HCT116 (cell line): ENCODE measurements around the gene PACRG. TPM values are rescaled to one million over a fixed set of nuclear protein-coding genes. Genes with fewer than 3 reads are reported as not detected.

Experiments
- ATAC-seq: fragments of 200-7000 bp; cut with Tn5 transposase; 2 replicates; pipeline ENCODE4 v1.9.1; 2020; ENCODE audit warnings: mild to moderate bottlenecking, moderate library complexity
- BruUV-seq: library from RNA; stranded (reverse); fragments of 400-500 nt; replicated peaks from 2 replicates; lab custom pipeline; 2021; lab: Mats Ljungman, UMichigan
- CTCF ChIA-PET: fragments of 300-600 bp; sonication (Branson Sonifier 250); formaldehyde crosslinking; loops from one replicate; lab custom pipeline; 2021; ENCODE audit warnings: antibody characterized with exemption; lab: Charles Lee
- POLR2A ChIA-PET: fragments of 300-600, 350-600 bp; sonication (Branson Sonifier 250); formaldehyde crosslinking; loops from one replicate; lab custom pipeline; 2021; ENCODE audit warnings: antibody characterized with exemption; lab: Charles Lee
- RAD21 ChIA-PET, 2 experiments: fragments of 300-600 bp; sonication (Branson Sonifier 250); formaldehyde crosslinking; loops; one replicate each; lab custom pipeline; 2023; ENCODE audit warnings: low total read pairs in 2 of 2; ENCODE audit not compliant: uncharacterized antibody in 2 of 2, unreplicated experiment in 2 of 2, low non-redundant PET in 1 of 2; lab: Charles Lee
- DNase-seq: peaks from one replicate; pipeline ENCODE4 v3.0.0-alpha.2; 2010; ENCODE audit warnings: low read depth, low spot score
- H2AFZ ChIP-seq: fragments of 200-600 bp; shearing (Covaris generic), sonication (generic); 2 replicates; pipeline ENCODE4 v1.6.1; 2017; ENCODE audit warnings: low read depth, mixed run types, mixed read lengths, antibody characterized with exemption, low read length; ENCODE audit not compliant: poor library complexity, severe bottlenecking
- H3K27ac ChIP-seq: 2 replicates; pipeline ENCODE4 v1.5.1; 2012; ENCODE audit warnings: low read depth, low read length
- H3K27me3 ChIP-seq: fragments of 200-600 bp; sonication (generic); 2 replicates; pipeline ENCODE4 v1.6.1; 2016; ENCODE audit warnings: mixed run types, low read length, mixed read lengths; ENCODE audit not compliant: insufficient read depth
- H3K36me3 ChIP-seq, 2 experiments: fragments of 200-500 bp in 1 of 2; fragments of 200-600 bp in 1 of 2; sonication (Bioruptor generic) in 1 of 2; sonication (generic) in 1 of 2; 2 replicates each; pipeline versions ENCODE4 v1.5.1 to v1.6.1; 2014 to 2016; ENCODE audit warnings: low read length in 2 of 2, inconsistent platforms in 1 of 2, mixed read lengths in 1 of 2, mixed run types in 1 of 2; ENCODE audit not compliant: insufficient read depth in 2 of 2, control insufficient read depth in 1 of 2
- H3K4me1 ChIP-seq, 2 experiments: fragments of 200-600 bp in 1 of 2; sonication (generic) in 1 of 2; 2 replicates each; pipeline versions ENCODE4 v1.5.1 to v1.6.1; 2012 to 2017; ENCODE audit warnings: low read length in 2 of 2, inconsistent platforms in 1 of 2, mild to moderate bottlenecking in 1 of 2, mixed read lengths in 1 of 2, mixed run types in 1 of 2, moderate library complexity in 1 of 2; ENCODE audit not compliant: insufficient read depth in 2 of 2, control insufficient read depth in 1 of 2
- H3K4me2 ChIP-seq: fragments of 200-600 bp; sonication (generic); 2 replicates; pipeline ENCODE4 v1.6.1; 2017; ENCODE audit warnings: mixed run types, low read length, mixed read lengths
- H3K4me3 ChIP-seq, 2 experiments: fragments of 200-600 bp in 1 of 2; sonication (generic) in 1 of 2; replicated peaks in 1 of 2; 2 replicates each; pipeline ENCODE4 v1.5.1; 2011 to 2016; ENCODE audit warnings: low read length in 2 of 2, control low read depth in 1 of 2, low read depth in 1 of 2, mild to moderate bottlenecking in 1 of 2, mixed read lengths in 1 of 2, mixed run types in 1 of 2
- H3K79me2 ChIP-seq: fragments of 200-600 bp; sonication (generic); 2 replicates; pipeline ENCODE4 v1.6.1; 2017; ENCODE audit warnings: mild to moderate bottlenecking, mixed run types, low read length, moderate library complexity, mixed read lengths; ENCODE audit not compliant: insufficient read depth
- H3K9ac ChIP-seq: fragments of 200-600 bp; sonication (generic); 2 replicates; pipeline ENCODE4 v1.6.1; 2016; ENCODE audit warnings: low read length, mixed read lengths
- H3K9me2 ChIP-seq: fragments of 200-600 bp; sonication (generic), shearing (Covaris generic); 2 replicates; pipeline ENCODE4 v1.6.1; 2017; ENCODE audit warnings: mixed run types, mild to moderate bottlenecking, moderate library complexity; ENCODE audit not compliant: insufficient read depth
- H3K9me3 ChIP-seq, 2 experiments: fragments of 200-500 bp in 1 of 2; fragments of 200-600 bp in 1 of 2; sonication (Bioruptor generic) in 1 of 2; sonication (generic) in 1 of 2; 2 replicates each; pipeline ENCODE4 v1.6.1; 2014 to 2017; ENCODE audit warnings: low read length in 2 of 2, mixed read lengths in 2 of 2, inconsistent platforms in 1 of 2, low read depth in 1 of 2, mild to moderate bottlenecking in 1 of 2, mixed run types in 1 of 2, moderate library complexity in 1 of 2; ENCODE audit not compliant: control insufficient read depth in 1 of 2, insufficient read depth in 1 of 2
- H4K20me1 ChIP-seq: fragments of 200-600 bp; sonication (generic), shearing (Covaris generic); 2 replicates; pipeline ENCODE4 v1.6.1; 2017; ENCODE audit warnings: mixed run types, mild to moderate bottlenecking, moderate library complexity; ENCODE audit not compliant: insufficient read depth
- CBX3 ChIP-seq: IDR thresholded peaks from 2 replicates; pipeline ENCODE4 v1.6.1; 2012; ENCODE audit warnings: low read depth
- CEBPB ChIP-seq: IDR thresholded peaks from 2 replicates; pipeline ENCODE4 v1.6.1; 2012; ENCODE audit warnings: low read depth
- EGR1 ChIP-seq: IDR thresholded peaks from 2 replicates; pipeline ENCODE4 v1.6.1; 2012; ENCODE audit warnings: low read depth
- ELF1 ChIP-seq: IDR thresholded peaks from 2 replicates; pipeline ENCODE4 v1.6.1; 2012; ENCODE audit warnings: low read depth, borderline replicate concordance
- EZH2phosphoT487 ChIP-seq: fragments of 200-600 bp; IDR thresholded peaks from 2 replicates; pipeline ENCODE4 v1.6.1; 2018; ENCODE audit warnings: antibody characterized with exemption, borderline replicate concordance
- FOSL1 ChIP-seq: IDR thresholded peaks from 2 replicates; pipeline ENCODE4 v1.6.1; 2012; ENCODE audit warnings: low read depth
- JUND ChIP-seq: IDR thresholded peaks from 2 replicates; pipeline ENCODE4 v1.6.1; 2012
- POLR2AphosphoS5 ChIP-seq: IDR thresholded peaks from 2 replicates; pipeline ENCODE4 v1.6.1; 2011; ENCODE audit warnings: mild to moderate bottlenecking, low read depth, low read length, moderate library complexity
- RAD21 ChIP-seq: IDR thresholded peaks from 2 replicates; pipeline ENCODE4 v1.6.1; 2012; ENCODE audit warnings: low read depth, mild to moderate bottlenecking
- SIN3A ChIP-seq: IDR thresholded peaks from 2 replicates; pipeline ENCODE4 v1.6.1; 2012; ENCODE audit warnings: low read depth
- SP1 ChIP-seq: IDR thresholded peaks from 2 replicates; pipeline ENCODE4 v1.6.1; 2012; ENCODE audit warnings: low read depth
- ZFX ChIP-seq: fragments of 450-650 bp; IDR thresholded peaks from 2 replicates; pipeline ENCODE4 v1.6.1; 2017
- ZNF274 ChIP-seq: fragments of 200-500 bp; sonication (Bioruptor generic); IDR thresholded peaks from 2 replicates; pipeline ENCODE4 v1.6.1; 2014; ENCODE audit warnings: mild to moderate bottlenecking, low read depth, low read length, inconsistent platforms
- intact Hi-C: fragments of 100-400 bp; cut with micrococcal nuclease; formaldehyde crosslinking; loops from 2 replicates; pipeline ENCODE4 v1.10.0; 2022
- total RNA-seq: library from RNA; stranded (reverse); gene quantifications from one replicate; pipeline ENCODE4 v1.2.1, GENCODE V29; 2021; ENCODE audit not compliant: unreplicated experiment
- TF ChIP-seq, protein P1 (sequence below): IDR thresholded peaks from 2 replicates; pipeline ENCODE4 v1.6.1; 2011; ENCODE audit warnings: mild to moderate bottlenecking, low read length, moderate library complexity; ENCODE audit not compliant: insufficient replicate concordance; ENCODE audit errors: extremely low read depth
- TF ChIP-seq, protein P2 (sequence below): IDR thresholded peaks from 2 replicates; pipeline ENCODE4 v1.6.1; 2012
- TF ChIP-seq, protein P3 (sequence below): IDR thresholded peaks from 2 replicates; pipeline ENCODE4 v1.6.1; 2012

Gene PACRG
- total RNA-seq, 1 experiment from 2014 or later, result 0.71 TPM

DNA sequence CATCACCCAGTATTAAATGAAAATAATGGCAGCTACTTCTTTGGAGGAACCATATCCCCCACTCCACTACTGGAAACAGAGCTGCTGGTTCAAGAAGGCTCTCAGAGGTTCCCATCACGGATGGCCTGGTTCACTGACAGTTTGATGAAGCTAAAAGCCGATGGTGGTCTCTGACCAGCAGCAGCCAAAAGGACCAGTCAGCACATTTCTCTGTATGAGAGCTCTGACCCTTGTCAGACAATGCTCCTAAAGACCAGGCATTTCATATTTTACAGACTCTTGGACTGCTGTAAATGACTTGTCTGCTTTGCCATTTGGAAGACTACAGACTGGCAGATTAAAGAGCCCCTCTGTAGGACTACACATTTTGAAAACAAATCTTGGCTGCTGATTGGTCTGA, 16.8 kb upstream of the PACRG start:
- H3K9me2 ChIP-seq, result no peaks in the 10 kb centered on the region
- no peaks in the 10 kb centered on the region for H3K27me3 ChIP-seq
- no peak for DNase-seq
- no peak overlapping the region for H3K4me3 ChIP-seq
- no peak overlapping the region for H3K4me2 ChIP-seq
- intact Hi-C loops, result no loop called here
- no peaks in the 10 kb centered on the region for H3K36me3 ChIP-seq
- H3K27ac ChIP-seq, result no peak overlapping the region
- ChIA-PET CTCF (no interaction called here), POLR2A (no interaction called here), RAD21 (no interaction called here)
- H3K9me3 ChIP-seq, result no peaks in the 10 kb centered on the region; a peak in 1 of 4 replicates
- BruUV-seq, result no TSS peak
- no peak overlapping the region for H2AFZ ChIP-seq
- H3K9ac ChIP-seq, result no peak overlapping the region
- TF ChIP-seq CEBPB (no peak), JUND (no peak), EZH2phosphoT487 (no peak), ZNF274 (no peak), CBX3 (no peak), RAD21 (no peak), POLR2AphosphoS5 (no peak), SIN3A (no peak), ELF1 (no peak), EGR1 (no peak), ZFX (no peak), SP1 (no peak), FOSL1 (no peak)
- TF ChIP-seq, protein P1, sequence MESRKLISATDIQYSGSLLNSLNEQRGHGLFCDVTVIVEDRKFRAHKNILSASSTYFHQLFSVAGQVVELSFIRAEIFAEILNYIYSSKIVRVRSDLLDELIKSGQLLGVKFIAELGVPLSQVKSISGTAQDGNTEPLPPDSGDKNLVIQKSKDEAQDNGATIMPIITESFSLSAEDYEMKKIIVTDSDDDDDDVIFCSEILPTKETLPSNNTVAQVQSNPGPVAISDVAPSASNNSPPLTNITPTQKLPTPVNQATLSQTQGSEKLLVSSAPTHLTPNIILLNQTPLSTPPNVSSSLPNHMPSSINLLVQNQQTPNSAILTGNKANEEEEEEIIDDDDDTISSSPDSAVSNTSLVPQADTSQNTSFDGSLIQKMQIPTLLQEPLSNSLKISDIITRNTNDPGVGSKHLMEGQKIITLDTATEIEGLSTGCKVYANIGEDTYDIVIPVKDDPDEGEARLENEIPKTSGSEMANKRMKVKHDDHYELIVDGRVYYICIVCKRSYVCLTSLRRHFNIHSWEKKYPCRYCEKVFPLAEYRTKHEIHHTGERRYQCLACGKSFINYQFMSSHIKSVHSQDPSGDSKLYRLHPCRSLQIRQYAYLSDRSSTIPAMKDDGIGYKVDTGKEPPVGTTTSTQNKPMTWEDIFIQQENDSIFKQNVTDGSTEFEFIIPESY, result no peak
- TF ChIP-seq, protein P2, sequence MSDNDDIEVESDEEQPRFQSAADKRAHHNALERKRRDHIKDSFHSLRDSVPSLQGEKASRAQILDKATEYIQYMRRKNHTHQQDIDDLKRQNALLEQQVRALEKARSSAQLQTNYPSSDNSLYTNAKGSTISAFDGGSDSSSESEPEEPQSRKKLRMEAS, result no peak
- TF ChIP-seq, protein P3, sequence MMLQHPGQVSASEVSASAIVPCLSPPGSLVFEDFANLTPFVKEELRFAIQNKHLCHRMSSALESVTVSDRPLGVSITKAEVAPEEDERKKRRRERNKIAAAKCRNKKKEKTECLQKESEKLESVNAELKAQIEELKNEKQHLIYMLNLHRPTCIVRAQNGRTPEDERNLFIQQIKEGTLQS, result no peak
- ATAC-seq, result no peak
- no peaks in the 10 kb centered on the region for H4K20me1 ChIP-seq
- H3K4me1 ChIP-seq, result no peaks in the 10 kb centered on the region
- no peaks in the 10 kb centered on the region for H3K79me2 ChIP-seq
